Stimulated activated naive CD4-positive, alpha-beta T cell (primary cell): ENCODE measurements around the gene LAMB1.
"Not testable (repeated sequence)": the region's sequence is repeated elsewhere in the genome, so short reads cannot be mapped to it uniquely, and the experiment has no call there.

Experiments used
- DNase-seq, 6 experiments: peaks; one replicate each; lab custom pipeline; 2025; lab: John Stamatoyannopoulos, UW

Gene LAMB1

GRCh38 chr7:107946451-107946850 lies 56.5 kb downstream of the LAMB1 start:
- DNase-seq: no peak

- DNase-seq: no peak
Observed at GRCh38 chr7:107945332-107945731, 57.6 kb downstream of the LAMB1 start.

GRCh38 chr7:107944411-107945169 lies 58.4 kb downstream of the LAMB1 start:
- no peak for DNase-seq

- no peak for DNase-seq
Observed at GRCh38 chr7:107943018-107943417, 59.9 kb downstream of the LAMB1 start.

- no peak for DNase-seq
Observed at GRCh38 chr7:107940951-107941350, 62.0 kb downstream of the LAMB1 start.

GRCh38 chr7:107939573-107940489 lies 63.1 kb downstream of the LAMB1 start:
- no peak for DNase-seq

- no peak for DNase-seq
Observed at GRCh38 chr7:107938456-107939250, 64.3 kb downstream of the LAMB1 start.

- no peak for DNase-seq
Observed at GRCh38 chr7:107937531-107937930, 65.4 kb downstream of the LAMB1 start.

- DNase-seq: no peak
Observed at GRCh38 chr7:107936312-107936711, 66.6 kb downstream of the LAMB1 start.

- DNase-seq: no peak
Observed at GRCh38 chr7:107934991-107935770, 67.8 kb downstream of the LAMB1 start.

GRCh38 chr7:107933386-107934013 lies 69.5 kb downstream of the LAMB1 start:
- no peak for DNase-seq

GRCh38 chr7:107932805-107933204 lies 70.2 kb downstream of the LAMB1 start:
- DNase-seq: no peak

- no peak for DNase-seq
Observed at GRCh38 chr7:107931740-107932515, 71.0 kb downstream of the LAMB1 start.

- no peak for DNase-seq
Observed at GRCh38 chr7:107926481-107926880, 76.5 kb downstream of the LAMB1 start.

- DNase-seq: peak in 1 of 6 experiments; percentile 15
Observed at GRCh38 chr7:107924841-107925504, 78.0 kb downstream of the LAMB1 start.

GRCh38 chr7:107922886-107923285 lies 80.1 kb downstream of the LAMB1 start:
- DNase-seq: no peak

- DNase-seq: not testable (repeated sequence)
Observed at GRCh38 chr7:107921826-107922225, 81.1 kb downstream of the LAMB1 start.

- no peak for DNase-seq
Observed at GRCh38 chr7:107920048-107920772, 82.8 kb downstream of the LAMB1 start.

- no peak for DNase-seq
Observed at GRCh38 chr7:107918948-107919347, 84.0 kb downstream of the LAMB1 start.
